Esophagus (tissue), 2 donors: ENCODE measurements around the gene LRRC40. TPM values are rescaled to one million over a fixed set of nuclear protein-coding genes. Genes with fewer than 3 reads are reported as not detected.

Experiments used
- H3K27ac ChIP-seq, 2 donors: one replicate each; pipeline ENCODE4 v1.5.1; 2013; ENCODE audit warnings: low read depth in 2 of 2, mild to moderate bottlenecking in 2 of 2, inconsistent platforms in 1 of 2, low read length in 1 of 2, moderate library complexity in 1 of 2
- H3K27me3 ChIP-seq, 2 donors: one replicate each; pipeline ENCODE4 v1.6.1; 2013; ENCODE audit warnings: low read length in 2 of 2, control low read depth in 1 of 2, mild to moderate bottlenecking in 1 of 2; ENCODE audit not compliant: insufficient read depth in 2 of 2, control insufficient read depth in 1 of 2
- H3K36me3 ChIP-seq, 2 donors: one replicate each; pipeline ENCODE4 v1.6.1; 2013; ENCODE audit warnings: low read length in 1 of 2; ENCODE audit not compliant: control insufficient read depth in 2 of 2, insufficient read depth in 2 of 2
- H3K4me1 ChIP-seq, 2 donors: one replicate each; pipeline ENCODE4 v1.6.1; 2013; ENCODE audit warnings: low read length in 1 of 2; ENCODE audit not compliant: control insufficient read depth in 2 of 2, insufficient read depth in 2 of 2
- H3K4me3 ChIP-seq, 2 donors: one replicate each; pipeline ENCODE4 v1.5.1; 2013; ENCODE audit warnings: low read length in 2 of 2, mild to moderate bottlenecking in 2 of 2, low read depth in 1 of 2, moderate library complexity in 1 of 2
- H3K9me3 ChIP-seq, 2 donors: one replicate each; pipeline ENCODE4 v1.6.1; 2013; ENCODE audit warnings: mild to moderate bottlenecking in 2 of 2, low read depth in 1 of 2, low read length in 1 of 2, moderate library complexity in 1 of 2; ENCODE audit not compliant: control insufficient read depth in 2 of 2, insufficient read depth in 1 of 2
- WGBS, 2 donors: extraction: QIAGEN DNeasy Blood & Tissue Kit; methylation state at CpG; one replicate each; pipeline ENCODE4 v1.1.7; 2013; 5-methylcytosine and 5-hydroxymethylcytosine counted together
- polyA plus RNA-seq, 2 donors: library from polyadenylated mRNA; stranded (reverse); fragments of 200-250 nt; gene quantifications; one replicate each; pipeline ENCODE4 v1.2.3, GENCODE V29; 2013
- donor health status: healthy with polysubstance abuse.
- donor health status: Bipolar disorder and iron deficiency.

LRRC40 gene
- polyA plus RNA-seq: 1 to 10 TPM; 5.9 to 6.1 TPM

DNA sequence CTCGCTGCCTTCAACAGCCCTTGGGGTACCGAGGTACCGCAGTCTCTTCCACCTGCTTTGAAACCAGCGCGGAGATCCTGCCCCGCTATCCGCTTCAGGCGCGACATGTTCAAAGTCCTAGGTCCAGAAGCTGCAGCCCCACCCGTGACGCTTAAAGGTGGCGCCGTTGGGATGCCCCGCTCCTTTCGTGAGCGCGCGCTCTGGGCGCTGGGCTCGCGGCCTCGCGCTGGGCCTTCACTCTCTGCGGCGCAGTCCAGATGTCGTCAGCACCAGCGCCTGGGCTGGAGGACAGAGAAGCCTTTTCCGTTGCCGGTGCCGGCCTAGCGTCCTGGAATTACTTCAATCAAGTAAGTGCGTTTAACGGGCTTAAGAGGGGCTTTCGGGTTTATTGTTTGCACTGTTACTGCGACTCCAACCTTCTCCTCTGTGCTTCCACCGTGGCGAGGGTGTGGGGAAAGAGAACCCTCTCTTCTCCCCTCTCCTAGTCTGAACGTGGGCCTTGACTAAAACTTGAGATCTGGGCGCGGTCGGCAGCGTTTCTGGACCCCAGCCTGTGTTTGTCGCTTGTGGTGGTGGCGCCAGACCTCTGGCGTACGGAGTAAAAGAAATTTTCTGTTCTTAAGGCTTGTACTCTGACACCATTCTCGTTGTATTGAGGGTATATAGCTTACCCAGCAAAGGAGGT lies at the start of gene LRRC40:
TSS of gene LRRC40 (minus strand) at position 146 of the 685 bp plus-strand sequence. CDS start at position 107, 39 bp downstream.
- Histone ChIP-seq H3K4me3 (peak within 1 kb of the TSS; percentile 72 to 97), H3K36me3 (no peaks in the 10 kb centered on the region), H3K4me1 (no peaks in the 10 kb centered on the region), H3K9me3 (no peaks in the 10 kb centered on the region), H3K27me3 (no peaks in the 10 kb centered on the region), H3K27ac (peak within 1 kb of the TSS; percentile 94 to 97)
- 0 to 1% methylated on average over 47 of the region's 47 CpGs for WGBS, 2 donors

DNA sequence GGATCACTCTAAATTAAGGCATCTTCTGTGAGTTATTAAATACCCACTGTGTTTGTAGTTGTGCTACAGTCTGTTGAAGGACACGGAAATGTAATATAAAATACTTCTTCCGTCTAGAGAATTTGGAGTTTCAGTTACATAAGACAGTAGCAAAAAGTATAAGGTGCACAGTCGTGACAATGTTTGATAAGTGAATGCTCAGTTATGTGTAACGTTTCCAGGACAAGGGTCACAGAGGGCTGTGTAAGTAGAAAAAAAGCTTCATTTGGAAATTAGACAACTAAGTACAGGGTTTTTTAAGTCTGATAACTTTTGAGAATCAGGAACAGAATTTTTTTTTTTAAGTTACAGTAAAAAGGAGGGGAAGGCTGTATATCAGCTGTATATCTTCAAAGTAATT lies 43.4 kb upstream of the LRRC40 start:
- Histone ChIP-seq H3K9me3 (no peaks in the 10 kb centered on the region), H3K36me3 (peaks cover 4% of the 10 kb centered on the region in 2 donors), H3K27me3 (no peaks in the 10 kb centered on the region), H3K27ac (no peak overlapping the region), H3K4me3 (no peak overlapping the region), H3K4me1 (no peaks in the 10 kb centered on the region)
- 82 to 86% methylated on average over 4 of the region's 4 CpGs for WGBS, 2 donors

DNA sequence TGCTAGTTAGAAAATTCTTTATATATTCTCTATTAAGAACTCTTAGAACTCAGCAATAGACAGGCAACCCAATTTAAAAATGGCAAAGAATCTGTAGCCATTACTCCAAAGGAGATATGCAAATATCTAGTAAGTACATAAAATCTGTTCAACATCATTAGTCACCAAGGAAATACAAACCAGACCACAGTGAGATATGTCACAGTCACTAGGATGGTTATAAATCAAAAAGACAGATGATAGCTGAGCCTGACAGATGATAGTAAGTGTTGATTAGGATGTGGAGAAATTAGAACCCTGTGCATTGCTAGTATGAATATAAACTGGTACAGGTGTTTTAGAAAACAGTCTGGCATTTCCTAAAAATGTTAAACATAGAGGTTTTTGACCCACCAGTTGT lies 42.4 kb upstream of the LRRC40 start:
- Histone ChIP-seq H3K27ac (no peak overlapping the region), H3K36me3 (peaks cover 4 to 5% of the 10 kb centered on the region in 2 donors), H3K27me3 (no peaks in the 10 kb centered on the region), H3K9me3 (no peaks in the 10 kb centered on the region), H3K4me3 (no peak overlapping the region), H3K4me1 (no peaks in the 10 kb centered on the region)

DNA sequence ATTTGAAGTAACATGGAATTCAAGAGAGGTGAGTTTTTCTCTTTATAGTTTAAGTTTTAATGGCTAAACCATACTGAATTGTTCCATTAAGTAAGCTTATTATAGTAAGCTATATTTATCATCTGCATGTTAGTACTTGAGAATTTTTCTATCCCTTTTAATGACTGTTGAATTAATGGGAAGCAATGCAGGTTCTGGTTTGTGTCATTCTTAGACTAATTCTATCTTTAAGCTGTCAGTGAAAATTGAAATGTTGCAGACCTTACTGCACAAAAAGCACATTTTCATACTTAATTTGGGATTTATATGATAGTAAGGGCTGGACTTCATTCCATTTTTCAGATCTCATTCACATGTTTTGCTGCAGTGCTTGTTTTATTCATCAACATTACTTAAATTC lies 41.7 kb upstream of the LRRC40 start:
- no peak overlapping the region for H3K4me3 ChIP-seq
- H3K36me3 ChIP-seq: peaks cover 4 to 8% of the 10 kb centered on the region in 2 donors
- no peaks in the 10 kb centered on the region for H3K9me3 ChIP-seq
- no peaks in the 10 kb centered on the region for H3K4me1 ChIP-seq
- no peaks in the 10 kb centered on the region for H3K27me3 ChIP-seq
- H3K27ac ChIP-seq: no peak overlapping the region

DNA sequence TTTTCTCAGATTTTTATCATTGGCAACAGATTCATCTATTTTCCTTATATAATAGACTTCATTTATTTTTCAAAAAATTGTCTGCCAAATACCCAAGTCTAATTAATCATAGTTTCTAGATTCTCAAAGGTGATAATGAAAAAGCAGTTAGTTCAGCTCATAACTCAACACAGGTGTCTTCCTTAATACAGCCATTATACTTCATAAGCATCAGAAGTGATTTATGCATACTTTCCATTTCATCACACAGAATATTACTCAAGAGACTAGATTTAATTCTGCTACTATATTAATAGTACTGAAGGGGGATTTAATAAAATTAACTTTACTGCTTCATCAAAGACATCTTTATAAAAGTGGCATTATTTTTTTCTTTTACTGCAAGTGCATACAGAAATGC lies 34.6 kb upstream of the LRRC40 start:
- Histone ChIP-seq H3K27me3 (no peaks in the 10 kb centered on the region), H3K27ac (no peak overlapping the region), H3K4me3 (no peak overlapping the region), H3K4me1 (no peaks in the 10 kb centered on the region), H3K9me3 (no peaks in the 10 kb centered on the region), H3K36me3 (peaks cover 13 to 24% of the 10 kb centered on the region in 2 donors)

DNA sequence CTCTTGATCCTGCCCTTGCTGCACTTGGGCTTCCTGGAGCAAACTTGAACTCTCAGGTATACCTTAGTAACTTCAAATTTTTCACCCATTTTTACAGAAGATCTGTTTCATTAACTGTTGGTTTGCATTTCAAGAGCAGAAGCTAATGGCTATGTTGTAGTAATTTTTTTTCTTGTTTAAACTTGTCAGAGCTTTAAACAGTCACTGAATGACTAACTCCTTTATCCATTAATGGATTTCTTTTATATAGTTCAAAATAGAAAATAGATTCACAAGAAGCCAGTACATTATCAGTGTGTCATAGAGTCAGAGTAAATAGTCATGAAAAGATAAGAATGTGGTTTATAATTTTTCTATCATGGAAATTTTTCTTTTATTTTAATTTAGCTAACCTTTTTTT lies 29.4 kb upstream of the LRRC40 start:
- H3K36me3 ChIP-seq: peaks cover 7 to 8% of the 10 kb centered on the region in 2 donors
- no peak overlapping the region for H3K27ac ChIP-seq
- no peaks in the 10 kb centered on the region for H3K4me1 ChIP-seq
- no peaks in the 10 kb centered on the region for H3K27me3 ChIP-seq
- H3K9me3 ChIP-seq: no peaks in the 10 kb centered on the region
- no peak overlapping the region for H3K4me3 ChIP-seq

DNA sequence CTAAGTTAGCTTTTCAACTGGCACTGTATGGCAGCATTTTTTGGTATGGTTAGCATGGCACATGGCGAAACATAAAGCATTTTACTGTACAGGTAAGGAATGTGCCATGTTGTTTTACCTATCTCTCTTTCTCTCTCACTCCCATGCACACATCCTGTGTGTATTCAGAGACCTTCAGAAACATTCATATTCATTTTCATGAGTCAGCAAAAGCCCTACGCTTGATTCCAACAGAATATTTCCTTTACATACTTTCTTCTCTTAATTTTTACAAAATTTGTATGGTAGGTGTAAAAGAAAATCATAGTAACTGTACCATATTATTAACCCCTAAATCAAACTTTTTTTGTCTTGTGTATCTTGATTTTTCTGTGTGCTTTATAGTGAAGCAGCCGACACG lies 26.1 kb upstream of the LRRC40 start:
- Histone ChIP-seq H3K4me1 (no peaks in the 10 kb centered on the region), H3K9me3 (no peaks in the 10 kb centered on the region), H3K27ac (no peak overlapping the region), H3K4me3 (no peak overlapping the region), H3K36me3 (peaks cover 0 to 3% of the 10 kb centered on the region in 2 donors), H3K27me3 (no peaks in the 10 kb centered on the region)
- WGBS, 2 donors: 96 to 97% methylated on average over 4 of the region's 4 CpGs

DNA sequence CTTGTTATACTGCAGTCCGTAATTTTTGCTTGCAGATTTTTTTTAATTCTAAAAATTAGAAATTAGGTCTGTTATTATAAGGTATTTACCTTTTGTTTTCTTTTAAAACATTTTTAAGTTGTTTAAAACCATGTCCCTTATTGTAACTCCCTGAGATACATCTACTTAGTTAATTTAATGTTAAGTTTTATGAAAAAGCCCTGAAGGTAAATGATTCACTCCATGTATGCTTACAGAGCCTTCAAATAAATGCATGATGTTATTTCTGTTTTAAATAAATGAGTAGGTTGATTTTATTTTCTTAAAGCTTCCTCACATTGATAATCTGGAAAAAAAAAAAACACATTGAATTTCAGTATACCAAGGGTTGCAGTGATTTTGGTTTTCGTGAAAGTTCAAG lies 23.3 kb upstream of the LRRC40 start:
- H3K27me3 ChIP-seq: no peaks in the 10 kb centered on the region
- WGBS, 2 donors: 61 to 83% methylated on average over 2 of the region's 2 CpGs
- no peaks in the 10 kb centered on the region for H3K9me3 ChIP-seq
- H3K4me3 ChIP-seq: no peak overlapping the region
- H3K36me3 ChIP-seq: peaks cover 0 to 3% of the 10 kb centered on the region in 2 donors
- H3K4me1 ChIP-seq: no peaks in the 10 kb centered on the region
- H3K27ac ChIP-seq: no peak overlapping the region

DNA sequence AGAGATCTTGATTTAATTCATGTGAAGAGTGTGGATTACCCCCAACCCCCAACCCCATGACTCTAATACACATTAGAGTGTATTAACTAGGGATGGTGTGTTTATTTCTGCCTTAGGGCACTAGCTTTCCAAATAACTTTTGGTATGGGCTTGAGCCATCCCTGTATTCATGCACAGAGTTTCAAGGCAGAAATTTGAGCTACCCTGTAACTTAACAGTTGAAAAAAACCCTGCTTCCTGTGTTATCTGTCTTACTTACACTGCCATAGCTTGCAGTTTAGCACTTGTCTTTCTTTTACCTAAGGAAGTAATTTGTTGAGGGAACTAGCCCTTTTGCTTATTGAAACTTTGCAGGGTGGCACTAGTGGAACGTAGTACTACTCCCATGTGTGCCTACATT lies 22.1 kb upstream of the LRRC40 start:
- Histone ChIP-seq H3K4me3 (no peak overlapping the region), H3K4me1 (no peaks in the 10 kb centered on the region), H3K27me3 (no peaks in the 10 kb centered on the region), H3K36me3 (peaks cover 0 to 3% of the 10 kb centered on the region in 2 donors), H3K27ac (no peak overlapping the region), H3K9me3 (no peaks in the 10 kb centered on the region)
- 26 to 34% methylated on average over 1 of the region's 1 CpG for WGBS, 2 donors

DNA sequence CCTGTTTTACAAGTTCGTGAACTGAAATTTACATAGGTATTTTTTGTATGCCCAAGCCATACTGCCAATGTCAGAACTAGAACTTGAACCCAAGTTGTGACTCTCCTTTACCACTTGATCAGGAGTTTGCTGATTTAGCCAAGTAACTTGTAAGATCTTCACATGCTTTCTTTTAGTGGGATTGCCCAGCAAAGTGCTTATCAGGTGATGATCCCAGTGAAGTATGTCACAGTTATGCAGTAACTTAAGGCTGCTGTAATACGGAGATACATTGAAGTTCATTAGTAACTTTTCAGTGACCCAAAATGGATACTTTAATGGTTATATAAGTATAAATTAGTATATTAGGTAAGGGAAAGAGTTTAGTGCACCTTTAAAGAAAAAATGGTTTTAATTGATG lies 19.6 kb upstream of the LRRC40 start:
- Histone ChIP-seq H3K27ac (no peak overlapping the region), H3K9me3 (no peaks in the 10 kb centered on the region), H3K27me3 (no peaks in the 10 kb centered on the region), H3K4me1 (no peaks in the 10 kb centered on the region), H3K36me3 (no peaks in the 10 kb centered on the region), H3K4me3 (no peak overlapping the region)
- whole genome bisulfite sequencing, 2 donors: 79 to 82% methylated on average over 2 of the region's 2 CpGs
